IPS-NIHi11 (cell line): ENCODE data around the gene KDR.
A peak's percentile ranks its signal among the peaks of the same experiment; 100 is the strongest.

Experiments
- DNase-seq: peaks from one replicate; pipeline ENCODE4 v3.0.0; 2012; ENCODE audit warnings: mixed read lengths, low spot score

KDR gene

DNA sequence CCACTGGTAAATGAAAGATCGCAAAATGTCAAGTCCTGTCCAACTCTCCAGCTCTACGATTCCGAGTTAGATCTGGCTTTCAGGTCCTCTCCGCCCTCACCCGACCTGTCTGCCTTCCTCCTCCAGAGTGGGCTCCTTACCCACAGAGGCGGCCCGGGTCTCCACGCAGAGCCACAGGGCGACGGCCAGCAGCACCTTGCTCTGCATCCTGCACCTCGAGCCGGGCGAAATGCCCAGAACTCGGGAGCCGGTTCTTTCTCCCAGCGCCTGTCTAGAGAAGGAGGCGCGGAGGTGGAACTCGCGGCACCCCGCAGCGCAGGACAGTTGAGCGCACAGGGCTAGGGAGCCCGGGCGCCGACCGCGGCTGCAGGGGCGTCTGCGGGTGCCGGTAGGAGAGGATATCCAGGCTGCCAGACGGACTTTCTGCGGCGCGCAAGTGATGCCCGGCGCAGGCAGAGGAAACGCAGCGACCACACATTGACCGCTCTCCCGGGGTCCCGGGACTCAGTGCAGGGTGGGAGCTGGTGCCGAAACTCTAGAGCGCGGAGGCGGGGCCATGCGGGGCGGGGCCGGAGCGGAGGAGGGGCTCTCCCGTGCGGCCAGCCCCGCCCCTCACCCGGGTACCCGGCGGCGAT lies at the start of gene KDR:
TSS of gene KDR (minus strand) at position 509 of the 635 bp plus-strand sequence. CDS start at position 207, 302 bp downstream.
- DNase-seq: peak; percentile 90

DNA sequence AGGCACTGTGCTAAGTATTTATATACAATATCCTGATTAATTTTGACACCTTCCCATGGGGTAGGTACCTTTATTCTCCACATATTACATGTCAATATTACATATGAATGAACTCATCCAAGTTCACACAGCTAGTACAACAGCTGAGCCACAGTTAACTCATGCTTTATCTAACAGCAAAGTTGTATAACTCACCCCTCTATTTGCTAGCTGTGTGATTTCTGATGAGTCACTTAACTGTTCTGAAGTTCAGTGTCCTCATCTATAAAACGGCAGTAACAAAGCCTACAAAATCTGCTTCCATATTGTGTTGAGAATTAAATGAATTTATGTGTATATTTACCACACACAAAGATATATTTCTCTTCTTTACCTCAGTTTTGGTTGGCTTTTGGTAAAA lies 48.2 kb upstream of the KDR start:
- no peak for DNase-seq

DNA sequence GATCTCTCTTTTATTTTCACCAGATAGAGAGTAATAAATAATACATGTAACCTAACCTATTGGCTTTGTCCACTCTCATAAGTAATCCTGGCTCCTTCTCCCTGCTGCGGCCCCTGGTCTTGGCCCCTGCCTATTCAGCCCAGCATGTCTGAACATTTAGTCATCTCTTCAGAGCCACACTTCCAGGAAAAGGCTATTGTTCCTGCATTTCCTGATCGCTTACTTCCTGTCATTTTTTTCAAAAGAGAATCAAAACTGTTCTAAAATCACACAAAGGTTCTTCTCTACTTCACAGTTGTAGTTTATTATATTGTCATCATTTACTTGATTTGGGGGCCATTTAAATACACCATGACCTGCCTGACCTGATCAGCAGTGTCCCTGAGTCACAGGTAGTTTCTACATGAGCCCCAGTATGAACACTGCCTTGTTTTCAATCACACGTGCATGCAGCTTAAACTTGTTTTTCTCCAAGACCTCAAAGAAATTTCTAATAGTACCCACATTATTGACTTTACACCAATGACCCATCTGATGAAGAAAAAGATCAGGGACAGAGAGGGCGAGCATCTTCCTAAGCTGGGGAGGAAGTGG lies 47.4 kb upstream of the KDR start:
- DNase-seq: no peak

DNA sequence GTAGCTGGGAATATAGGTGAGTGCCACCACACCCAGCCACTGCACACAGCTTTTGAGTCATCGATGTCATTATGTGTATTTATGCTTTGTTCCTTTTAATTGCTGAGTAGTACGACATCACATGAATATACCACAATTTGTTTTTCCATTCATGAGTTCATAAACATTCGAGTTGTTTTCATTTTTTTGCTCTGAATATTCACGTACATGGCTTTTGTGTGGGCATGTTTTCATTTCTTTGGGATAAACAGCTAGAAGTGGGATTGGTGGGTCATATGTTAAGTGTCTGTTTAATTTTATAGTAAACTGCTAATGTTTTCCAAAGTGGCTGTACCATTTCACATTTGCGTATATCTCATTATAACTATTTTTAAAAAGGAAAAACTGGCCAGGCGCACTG lies 45.1 kb upstream of the KDR start:
- DNase-seq: no peak

DNA sequence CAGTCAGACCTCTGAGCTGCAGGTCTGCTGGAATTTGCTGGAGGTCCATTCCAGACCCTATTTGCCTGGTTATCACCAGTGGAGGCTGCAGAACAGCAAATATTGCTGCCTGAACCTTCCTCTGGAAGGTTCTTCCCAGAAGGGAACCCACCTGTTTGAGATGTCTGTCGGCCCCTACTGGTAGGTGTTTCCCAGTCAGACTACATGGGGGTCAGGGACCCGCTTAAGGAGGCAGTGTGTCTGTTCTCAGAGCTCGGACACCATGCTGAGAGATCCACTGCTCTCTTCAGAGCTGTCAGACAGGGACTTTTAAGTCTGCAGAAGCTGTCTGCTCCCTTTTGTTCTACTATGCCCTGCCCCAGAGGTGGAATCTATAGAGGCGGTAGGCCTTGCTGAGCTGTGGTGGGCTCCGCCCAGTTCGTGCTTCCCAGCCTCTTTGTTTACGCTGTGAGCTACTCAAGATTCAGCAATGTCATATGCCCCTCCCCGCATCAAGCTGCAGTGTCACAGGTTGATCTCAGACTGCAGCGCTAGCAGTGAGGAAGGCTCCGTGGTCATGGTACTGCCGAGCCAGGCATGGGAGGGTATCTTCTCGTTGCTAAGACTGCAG lies 44.1 kb upstream of the KDR start:
- no peak for DNase-seq

DNA sequence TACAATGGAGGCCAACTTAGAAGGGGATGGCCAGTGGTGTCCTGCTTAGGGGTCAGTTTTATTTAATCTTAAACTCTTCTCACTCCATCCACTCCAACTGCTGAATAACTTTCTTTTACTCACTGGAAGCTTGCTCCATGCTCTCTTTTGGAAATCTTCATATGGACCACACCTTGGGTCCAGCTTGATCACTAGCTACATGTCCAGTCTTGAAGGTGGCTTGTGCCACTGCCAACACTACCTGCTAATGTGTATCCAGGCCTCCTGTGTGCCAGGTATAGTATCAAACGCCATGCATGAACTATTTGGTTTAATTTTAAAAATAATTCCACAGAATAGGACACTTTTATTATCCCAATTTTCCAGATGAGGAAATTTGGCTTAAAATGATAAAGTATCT lies 37.0 kb upstream of the KDR start:
- DNase-seq: no peak

DNA sequence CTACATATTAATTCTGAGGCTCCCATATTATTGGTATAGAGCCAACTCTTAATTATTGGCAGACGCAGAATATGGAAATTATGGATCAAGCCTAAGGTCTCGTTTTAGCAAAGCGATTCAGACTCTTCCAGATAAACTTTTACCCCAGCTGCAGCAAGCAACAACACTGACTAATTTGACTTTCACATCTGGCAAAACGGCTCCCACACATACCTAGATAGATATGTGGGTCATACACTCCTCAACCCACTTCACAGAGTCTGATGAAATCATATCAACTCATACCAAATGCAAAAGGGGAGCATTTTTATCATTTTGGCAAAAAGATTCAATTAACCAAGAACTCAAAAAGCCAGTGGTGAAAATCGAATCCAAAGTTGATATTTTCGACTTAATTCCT lies 36.3 kb upstream of the KDR start:
- DNase-seq: no peak

DNA sequence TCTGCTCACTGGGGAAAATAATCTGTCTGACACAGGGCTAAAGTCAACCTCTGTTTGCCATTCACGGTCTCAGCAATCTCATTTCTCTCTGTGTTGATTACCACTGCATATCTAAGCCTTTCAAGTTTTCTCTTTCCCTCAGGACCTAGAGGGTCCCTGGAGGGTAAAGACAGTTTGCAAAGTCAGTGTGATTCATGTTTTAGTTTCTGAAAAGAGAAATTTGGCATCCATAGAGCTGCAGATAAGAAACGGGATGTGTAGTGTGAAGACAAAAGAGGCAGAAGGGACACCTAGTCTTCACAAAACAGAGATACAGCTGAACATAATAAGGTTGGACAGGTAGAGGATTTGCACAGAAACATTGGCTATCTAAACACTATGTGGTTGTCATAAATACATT lies 34.5 kb upstream of the KDR start:
- DNase-seq: no peak

DNA sequence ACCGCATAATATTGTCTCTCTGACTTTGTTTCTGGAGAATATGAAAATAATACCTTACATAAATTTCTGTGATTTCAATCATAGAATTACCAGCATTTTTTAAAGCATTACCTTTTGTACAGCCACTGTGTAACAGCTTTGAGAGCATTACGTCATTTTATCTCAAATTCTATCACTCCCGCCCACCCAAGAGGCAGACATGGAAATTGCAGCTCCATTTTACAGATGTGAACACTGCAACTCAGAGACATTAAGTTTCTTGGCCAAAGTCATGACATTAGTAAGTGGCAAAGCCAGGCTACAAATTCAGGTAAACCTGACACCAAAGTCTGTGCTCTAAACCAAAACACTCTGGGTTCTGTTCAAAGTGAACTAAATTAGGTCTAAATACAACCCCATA lies 33.6 kb upstream of the KDR start:
- DNase-seq: no peak

DNA sequence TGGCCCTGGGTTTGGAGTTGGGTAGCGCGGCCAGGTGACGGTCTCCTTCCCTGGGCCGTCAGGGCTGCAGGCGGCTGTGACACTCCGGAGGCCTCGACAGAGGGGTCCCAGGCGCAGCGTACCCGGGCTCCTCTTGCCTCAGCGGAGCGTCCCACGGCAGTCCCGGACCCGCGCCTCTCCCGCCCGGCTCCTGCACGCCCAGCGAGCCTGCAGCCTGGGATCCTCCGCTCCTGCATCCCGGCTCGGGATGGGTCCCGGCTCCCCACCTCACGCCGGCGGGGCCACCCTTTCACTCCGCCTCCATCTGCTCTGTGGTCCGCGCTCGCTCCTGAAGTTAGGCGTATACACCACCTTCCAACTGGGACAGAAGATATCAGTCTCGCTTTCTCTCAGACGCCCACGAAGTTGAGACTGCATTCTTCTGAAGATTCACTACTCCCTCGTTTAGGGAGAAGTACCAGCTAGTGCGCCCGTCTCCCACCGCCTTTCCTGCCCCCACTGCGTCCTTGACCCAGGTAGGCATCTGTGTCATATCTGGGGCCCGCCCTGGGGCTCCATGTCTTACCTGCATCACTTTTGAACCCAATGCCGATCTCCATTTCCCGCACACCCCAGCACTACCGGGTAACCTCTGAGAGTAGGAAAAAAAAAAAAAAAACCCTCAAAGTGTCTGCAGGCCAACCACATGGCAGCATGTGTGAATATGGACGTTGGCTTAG lies 32.3 kb upstream of the KDR start:
- DNase-seq: peak; percentile 25

DNA sequence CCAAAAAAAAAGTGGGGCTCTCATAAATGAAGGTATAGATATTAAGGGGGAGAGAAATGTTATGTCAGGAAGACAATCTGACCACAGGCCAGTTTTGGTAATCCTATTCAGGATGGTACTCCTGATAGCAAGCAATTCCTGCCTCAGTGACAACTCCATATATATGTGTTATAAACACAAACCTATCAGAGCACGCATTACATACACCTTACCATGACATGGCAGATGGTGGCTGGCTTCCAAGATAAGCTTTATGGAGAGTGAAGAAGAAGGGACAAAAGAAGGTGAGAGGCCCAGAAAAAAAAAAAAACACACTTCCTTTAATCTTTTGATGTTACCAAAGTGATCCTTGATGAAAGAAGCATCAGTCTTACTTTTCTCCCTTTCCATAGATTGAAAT lies 29.5 kb upstream of the KDR start:
- no peak for DNase-seq

DNA sequence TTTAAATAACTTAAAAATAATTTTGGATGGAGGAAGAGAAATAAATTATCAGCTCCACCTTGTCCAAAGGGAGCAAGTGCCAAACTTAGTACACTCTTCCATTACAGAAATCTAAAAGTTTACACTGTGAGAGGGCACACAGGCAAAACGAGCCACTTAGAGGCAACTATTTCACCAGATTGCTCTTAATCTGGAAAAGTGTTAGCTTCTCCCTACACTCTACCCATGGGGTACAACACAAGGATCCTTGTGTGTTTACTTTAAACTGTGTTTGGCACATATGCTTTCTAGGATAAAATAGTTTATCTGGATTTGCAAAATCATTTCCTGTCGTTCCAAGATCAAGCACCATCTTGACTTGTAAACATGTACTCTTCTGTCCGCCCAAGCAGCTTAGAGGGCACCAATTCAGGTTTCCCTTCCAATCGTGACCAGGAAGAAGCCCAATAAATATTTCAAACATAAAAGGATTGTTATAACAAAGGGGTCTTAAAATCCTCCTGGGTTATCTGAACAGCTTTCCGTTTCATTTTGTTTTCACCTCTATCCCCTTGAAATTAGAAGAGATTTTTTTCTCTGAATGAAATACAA lies 29.0 kb upstream of the KDR start:
- no peak for DNase-seq

DNA sequence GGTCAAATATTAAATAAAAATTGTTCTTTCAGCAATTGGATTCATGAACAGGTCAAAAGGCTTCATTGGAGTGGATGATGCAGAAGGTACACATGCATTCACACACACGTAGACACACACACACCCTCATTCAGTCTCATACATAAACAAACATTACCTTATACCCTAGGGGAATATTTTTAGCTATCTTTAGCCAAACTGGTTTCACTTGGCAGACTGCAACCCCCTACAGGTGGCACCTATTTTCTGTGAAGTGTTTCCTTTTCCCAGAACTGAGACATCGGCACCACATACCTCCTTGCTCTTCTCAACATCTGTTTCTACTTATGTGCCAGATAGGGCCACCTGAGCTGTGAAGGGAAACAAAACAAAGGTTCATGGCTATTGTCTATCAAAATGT lies 18.5 kb upstream of the KDR start:
- no peak for DNase-seq

DNA sequence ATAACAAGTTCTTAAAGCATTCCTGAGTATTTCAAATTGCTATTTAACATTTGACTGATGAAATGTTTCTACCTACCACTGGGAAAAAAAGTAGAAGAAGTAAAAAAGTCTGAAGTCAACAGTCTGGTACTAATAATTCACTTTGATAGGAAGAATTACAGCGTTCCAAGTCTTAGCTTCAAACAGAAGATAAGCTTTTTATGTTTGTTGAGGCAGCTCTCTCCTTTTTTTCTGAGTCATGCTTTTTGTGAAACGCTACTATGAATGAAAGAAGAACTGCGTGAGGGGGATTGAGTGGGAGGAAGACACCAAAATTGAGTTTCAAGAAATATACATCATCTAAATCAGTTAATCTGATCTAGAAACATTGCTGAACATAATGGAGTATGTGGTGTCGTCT lies 13.0 kb upstream of the KDR start:
- DNase-seq: no peak

DNA sequence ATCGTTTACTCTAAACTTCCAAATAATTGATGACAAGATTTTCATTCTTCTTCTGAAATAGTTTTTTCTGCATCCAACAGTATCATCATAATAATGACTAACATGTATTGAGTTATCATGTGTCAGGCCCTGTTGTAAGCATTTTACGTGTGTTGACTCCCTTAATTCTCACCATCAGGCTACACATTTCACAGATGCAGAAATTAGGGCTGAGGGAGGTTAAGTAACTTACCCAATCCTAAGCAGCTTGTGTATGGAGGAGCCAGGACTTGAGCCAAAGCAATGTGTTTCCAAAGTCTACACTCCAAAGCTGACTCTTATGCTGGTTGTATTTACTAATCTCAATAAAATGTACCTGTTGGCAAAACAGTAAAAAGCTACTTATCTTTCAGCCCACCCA lies 11.2 kb upstream of the KDR start:
- DNase-seq: no peak

DNA sequence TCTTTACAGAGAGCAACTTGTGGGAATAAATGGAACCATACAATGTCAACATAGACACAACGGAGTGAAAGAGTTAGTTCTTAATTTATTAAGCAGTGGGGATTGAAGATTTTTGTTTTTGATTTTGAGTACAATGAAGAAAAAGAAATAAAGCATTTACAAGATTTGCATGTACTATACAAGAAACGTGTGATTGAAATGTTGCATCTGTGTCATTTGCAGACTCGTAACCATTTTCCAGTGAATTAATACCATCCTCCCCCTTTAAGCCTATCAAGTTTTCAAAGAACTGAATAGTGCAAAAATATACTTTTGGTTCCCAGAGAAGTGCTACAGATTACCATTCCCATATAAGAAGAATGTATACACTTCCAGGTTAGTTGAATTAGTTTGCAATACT lies 8.6 kb upstream of the KDR start:
- no peak for DNase-seq

DNA sequence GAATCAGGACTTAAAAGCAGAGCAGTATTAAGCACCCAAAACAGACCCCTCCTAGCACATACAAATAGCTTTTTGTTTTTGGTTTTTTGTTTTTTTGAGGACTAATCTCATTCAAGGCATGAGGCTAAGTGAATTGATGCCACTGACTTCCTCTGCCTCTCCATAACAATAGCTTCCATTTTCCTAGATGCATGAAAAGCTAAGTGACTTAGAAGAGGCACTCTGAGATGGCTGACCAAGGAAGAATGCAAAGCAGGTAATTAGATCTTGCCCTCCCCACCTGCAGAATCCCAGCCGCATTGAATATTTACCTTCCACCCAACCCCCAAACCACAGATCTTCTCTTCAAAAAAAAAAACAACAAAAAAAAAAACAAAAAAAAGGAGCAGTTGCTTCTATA lies 7.4 kb upstream of the KDR start:
- peak; percentile 57 for DNase-seq

DNA sequence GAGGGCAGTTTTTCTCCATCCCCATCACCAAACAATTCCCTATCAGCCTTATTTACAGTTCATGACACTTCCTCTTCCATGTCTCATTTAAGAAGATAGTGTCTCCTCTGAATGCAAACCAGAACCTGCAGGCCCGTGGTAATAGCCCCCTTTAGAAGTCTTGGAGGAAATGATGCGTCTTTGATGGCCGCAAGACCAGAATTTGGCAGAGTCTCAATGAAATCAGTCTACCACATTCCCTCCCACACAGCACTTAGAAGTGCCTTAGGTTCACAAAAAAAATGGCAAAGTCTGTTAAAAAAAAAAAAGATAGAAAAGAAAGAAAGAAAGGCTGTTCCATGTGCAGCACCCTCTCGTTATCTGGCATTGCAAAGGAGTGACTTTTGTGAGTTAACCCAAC lies 2.1 kb upstream of the KDR start:
- no peak for DNase-seq

DNA sequence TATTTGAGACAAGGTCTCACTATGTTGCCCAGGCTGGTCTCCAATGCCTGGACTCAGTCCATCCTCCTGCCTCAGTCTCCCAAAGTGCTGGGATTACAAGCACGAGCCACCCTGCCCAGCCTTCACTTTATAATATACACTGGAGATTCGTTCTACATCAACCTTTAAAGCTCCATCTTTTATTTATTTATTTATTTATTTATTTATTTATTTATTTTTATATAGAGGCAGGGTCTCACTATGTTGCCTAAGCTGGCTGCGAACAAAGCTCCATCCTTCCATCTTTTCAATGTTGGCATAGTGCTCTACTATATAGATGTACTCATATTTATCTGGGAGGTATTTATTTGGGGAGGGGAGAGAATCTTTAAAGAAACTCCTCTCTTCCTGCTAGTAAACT lies 1.7 kb upstream of the KDR start:
- DNase-seq: no peak

DNA sequence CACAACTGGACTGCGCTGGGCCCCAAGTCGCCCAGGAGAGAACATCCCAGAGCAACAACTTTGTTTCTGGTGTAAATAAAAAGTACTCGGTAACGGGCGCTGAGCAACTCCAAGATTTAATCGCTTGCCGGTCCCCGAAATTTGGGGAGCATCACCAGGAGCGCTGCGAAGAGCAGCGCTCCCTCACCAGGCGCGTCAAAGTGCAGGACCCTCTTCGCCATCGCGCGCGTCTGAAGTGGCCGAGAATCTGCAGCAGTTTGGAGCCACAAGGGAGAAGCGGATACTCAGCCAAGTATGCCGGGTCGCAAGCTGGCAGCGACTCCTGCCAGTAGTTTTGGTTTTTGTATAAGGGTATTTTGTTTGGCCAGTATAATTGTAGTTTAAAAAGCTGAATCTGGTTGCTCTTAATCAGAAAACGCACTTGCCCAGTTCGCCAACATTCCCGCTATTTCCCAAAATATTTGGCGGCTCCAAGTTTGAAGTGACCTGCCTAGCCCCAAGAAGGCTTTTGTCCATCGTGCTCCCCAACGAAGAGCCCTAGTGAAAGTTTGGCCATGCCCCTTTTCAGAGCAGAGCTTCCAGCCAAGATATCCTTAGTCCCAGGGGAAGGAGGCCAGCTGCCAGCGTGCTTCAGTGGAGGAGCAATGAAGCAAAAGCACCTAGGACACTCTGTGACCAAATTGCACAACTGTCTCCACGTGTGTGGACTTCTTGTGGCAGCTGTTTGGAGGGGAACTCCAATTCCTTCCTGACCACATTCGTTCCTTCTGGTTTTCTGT lies 557 bp upstream of the KDR start:
- DNase-seq: no peak

DNA sequence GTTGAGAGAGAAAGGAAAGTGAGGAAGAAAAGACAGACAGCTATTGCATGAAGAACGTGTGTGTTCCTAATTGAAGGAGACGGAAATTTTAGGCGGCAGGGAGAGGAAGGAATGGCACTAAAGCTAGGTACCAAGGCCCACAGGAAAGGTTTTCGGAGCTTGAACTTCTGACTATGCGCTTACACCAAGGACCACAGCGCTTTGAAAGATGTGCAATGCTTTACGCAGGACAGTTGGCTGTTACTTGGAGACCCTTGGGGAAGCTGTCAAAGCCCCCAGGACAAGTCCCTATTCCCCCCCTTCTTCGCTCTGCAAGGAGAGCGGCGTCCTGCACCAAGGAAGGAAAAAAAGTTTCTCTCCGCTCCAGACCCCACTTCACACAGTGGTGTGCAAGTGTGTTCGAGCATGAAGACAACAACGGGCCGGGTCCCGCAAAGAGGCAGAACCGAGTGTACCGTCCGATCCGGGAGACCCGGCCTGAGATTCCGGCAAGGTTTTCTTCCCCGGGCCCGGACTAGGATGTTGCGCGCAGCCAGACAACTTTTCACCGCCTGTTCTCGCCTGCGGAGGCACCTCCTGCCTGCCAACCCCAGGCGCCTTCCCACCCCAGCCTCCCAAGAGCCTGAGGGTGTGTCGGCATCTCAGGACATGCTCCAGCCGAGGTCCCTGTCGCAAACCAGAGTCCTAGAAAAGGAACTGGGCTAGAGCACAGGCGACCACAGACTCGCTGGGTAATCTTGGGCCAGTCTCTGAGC lies 896 bp downstream of the KDR start:
- DNase-seq: peak; percentile 15
